NT2/D1 (cell line): Measurements from ENCODE around the gene DNAH1.

ENCODE experiments used
- YY1 ChIP-seq: IDR thresholded peaks from 2 replicates; pipeline ENCODE4 v1.6.1; 2011; ENCODE audit not compliant: insufficient read length, insufficient read depth
- ZNF274 ChIP-seq: IDR thresholded peaks from 2 replicates; pipeline ENCODE4 v1.6.1; 2011; ENCODE audit warnings: mild to moderate bottlenecking, low read depth, low read length

DNA sequence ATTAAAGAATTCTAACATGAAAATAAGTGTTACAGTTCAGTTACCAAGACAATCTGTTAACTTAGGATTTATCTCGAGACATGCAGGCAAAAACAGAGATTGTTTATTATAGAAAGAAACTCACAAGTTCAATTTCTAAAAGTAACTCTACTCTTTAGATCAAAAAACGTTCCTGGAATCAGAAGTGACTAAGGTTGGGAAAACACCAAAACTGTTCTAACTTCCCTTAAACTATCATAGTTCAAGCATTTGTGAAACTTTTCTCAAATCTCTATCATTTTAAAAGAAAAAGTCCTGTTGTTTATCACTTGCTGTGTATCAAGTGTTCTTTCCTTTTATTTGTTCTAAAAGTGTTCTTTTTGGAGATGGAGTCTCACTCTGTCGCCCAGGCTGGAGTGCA is 46.3 kb upstream of the DNAH1 start:
- TF ChIP-seq YY1 (no peak), ZNF274 (no peak)
